NCI-H345 treated with DMSO at 0.1 percent for 48 hours (cell line): ENCODE data around the gene RGS7.
"Not testable (repeated sequence)": the region's sequence is repeated elsewhere in the genome, so short reads cannot be mapped to it uniquely, and the experiment has no call there.

Experiments
- DNase-seq: peaks from one replicate; lab custom pipeline; 2025; ENCODE audit not compliant: unreplicated experiment; lab: John Stamatoyannopoulos, UW

The RGS7 gene

DNA sequence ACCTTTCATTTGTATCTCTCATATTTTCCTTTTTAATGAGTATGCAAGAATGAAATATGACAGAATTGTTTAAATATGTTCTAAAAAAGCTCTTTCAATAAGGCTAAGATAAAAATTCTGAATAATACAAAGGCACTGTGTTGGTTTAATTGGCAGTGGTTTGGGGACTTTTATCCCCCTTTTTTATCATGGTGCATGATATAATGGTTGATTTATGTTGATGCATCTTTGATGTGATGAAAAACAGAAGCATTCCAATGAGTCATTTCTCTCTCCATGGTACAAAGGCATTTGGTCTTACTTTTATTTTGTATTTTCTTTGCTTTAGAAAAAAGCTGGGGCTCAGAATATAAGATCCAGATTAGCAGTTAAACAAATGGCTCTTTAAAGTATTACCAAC is 617.9 kb downstream of the RGS7 start:
- no peak for DNase-seq

DNA sequence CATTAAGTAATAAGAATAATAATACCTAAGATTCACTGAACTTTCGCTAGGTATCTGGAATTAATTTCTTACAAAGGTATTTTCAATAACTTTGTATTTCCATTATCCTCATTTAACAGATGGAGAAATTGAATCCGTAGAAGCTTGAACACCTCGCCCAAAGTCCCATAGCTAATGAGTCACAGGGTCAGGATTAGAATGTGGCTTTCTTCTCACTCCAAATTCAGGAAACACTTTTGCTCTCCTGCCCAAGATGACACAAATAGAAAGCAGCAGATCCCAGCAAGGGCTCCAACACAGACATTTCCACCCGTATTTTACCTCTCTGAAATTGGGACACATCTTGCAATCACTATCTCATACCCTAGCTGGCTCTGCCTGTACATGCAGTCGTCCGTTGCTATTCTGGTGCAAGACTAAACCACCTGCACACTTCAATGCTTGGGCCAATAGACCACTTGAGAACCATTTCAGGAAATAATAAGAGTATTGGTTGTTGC is 619.2 kb downstream of the RGS7 start:
- DNase-seq, result no peak

DNA sequence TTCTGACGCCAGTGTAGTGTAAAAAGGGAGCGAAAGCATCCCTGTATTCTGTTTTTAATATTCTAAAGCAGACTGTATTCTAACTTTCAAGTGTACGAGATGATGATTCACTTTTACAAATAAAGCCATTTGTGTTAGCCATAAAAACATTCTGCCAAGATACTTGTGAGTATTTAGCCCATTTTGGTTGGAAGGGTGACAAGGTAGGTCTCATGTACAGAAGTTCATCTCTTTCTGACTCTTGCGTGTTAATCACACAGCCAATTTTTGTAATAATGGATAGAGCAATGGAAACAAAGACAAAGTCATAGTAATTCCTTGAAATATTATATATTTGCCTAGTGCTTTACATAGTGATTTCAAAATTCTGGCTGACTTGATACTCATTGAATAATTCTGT is 619.7 kb downstream of the RGS7 start:
- DNase-seq, result no peak

DNA sequence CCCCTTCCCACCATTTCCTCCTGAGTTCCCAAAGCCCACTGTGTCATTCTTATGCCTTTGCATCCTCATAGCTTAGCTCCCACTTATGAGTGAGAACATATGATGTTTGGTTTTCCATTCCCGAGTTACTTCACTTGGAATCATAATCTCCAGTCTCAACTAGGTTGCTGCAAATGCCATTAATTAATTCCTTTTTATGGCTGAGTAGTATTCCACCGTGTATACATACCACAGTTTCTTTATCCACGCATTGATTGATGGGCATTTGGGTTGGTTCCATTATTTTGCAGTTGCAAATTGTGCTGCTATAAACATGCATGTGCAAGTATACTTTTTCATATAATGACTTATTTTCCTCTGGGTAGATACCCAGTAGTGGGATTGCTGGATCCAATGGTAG is 622.3 kb downstream of the RGS7 start:
- DNase-seq, result not testable (repeated sequence)

DNA sequence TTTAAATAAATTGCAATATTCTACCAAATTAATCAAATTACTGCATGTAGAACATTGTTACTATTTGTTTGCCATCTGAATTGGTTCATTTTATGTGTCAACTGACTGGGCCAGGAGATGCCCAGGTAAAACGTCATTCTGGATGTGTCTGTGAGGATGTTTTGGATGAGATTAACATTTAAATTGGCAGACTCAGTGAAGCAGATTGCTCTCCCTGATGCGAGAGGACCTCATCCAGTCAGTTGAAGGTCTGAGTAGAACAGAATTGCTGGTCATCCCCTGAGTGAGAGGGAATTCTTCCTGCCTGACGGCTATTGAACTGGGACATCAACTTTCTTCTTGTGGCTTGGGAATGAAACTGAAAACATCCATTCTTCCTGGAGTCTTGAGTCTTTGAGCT is 623.0 kb downstream of the RGS7 start:
- DNase-seq, result no peak

DNA sequence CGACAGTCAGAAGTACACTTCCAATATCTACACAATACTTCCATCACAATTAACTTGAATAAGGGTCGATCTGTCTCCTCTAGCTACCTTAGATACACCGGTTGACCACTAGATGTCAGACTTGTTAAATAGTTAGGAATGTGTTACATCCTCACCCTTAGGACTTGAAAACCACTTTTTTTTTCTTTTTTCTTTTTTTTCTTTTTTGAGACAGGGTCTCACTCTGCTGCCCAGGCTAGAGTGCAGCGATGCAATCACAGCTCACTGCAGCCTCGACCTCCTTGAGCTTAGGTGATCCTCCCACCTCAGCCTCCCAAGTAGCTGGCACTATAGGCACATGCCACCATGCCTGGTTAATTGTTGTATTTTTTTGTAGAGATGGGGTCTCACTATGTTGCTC is 624.6 kb downstream of the RGS7 start:
- DNase-seq, result peak; percentile 74
